IMR-90 (cell line): ENCODE results near the gene RPTOR.

Experiments used
- CEBPB ChIP-seq: IDR thresholded peaks from 2 replicates; pipeline ENCODE4 v1.6.1; 2012; ENCODE audit warnings: low read depth, low read length, improper control_type of control experiment
- CHD1 ChIP-seq: IDR thresholded peaks from 2 replicates; pipeline ENCODE4 v1.6.1; 2012; ENCODE audit warnings: low read depth, low read length, improper control_type of control experiment
- CTCF ChIP-seq: conservative IDR thresholded peaks from 2 replicates; pipeline ENCODE4 v1.5.1; 2012; ENCODE audit warnings: mild to moderate bottlenecking, low read depth, low read length, improper control_type of control experiment
- FOS ChIP-seq: fragments of 150-350 bp; IDR thresholded peaks from 2 replicates; pipeline ENCODE4 v1.6.1; 2016; ENCODE audit warnings: low read depth, low read length
- MAFK ChIP-seq: IDR thresholded peaks from 2 replicates; pipeline ENCODE4 v1.6.1; 2012; ENCODE audit warnings: low read depth, low read length, improper control_type of control experiment
- MAZ ChIP-seq: IDR thresholded peaks from 2 replicates; pipeline ENCODE4 v1.6.1; 2012; ENCODE audit warnings: low read depth, mild to moderate bottlenecking, low read length, improper control_type of control experiment, moderate library complexity, borderline replicate concordance
- MXI1 ChIP-seq: IDR thresholded peaks from 2 replicates; pipeline ENCODE4 v1.6.1; 2012; ENCODE audit warnings: low read depth, mild to moderate bottlenecking, low read length, moderate library complexity, borderline replicate concordance
- POLR2A ChIP-seq: IDR thresholded peaks from 2 replicates; pipeline ENCODE4 v1.6.1; 2012; ENCODE audit warnings: mild to moderate bottlenecking, low read depth, low read length
- RCOR1 ChIP-seq: IDR thresholded peaks from 2 replicates; pipeline ENCODE4 v1.6.1; 2012; ENCODE audit warnings: mild to moderate bottlenecking, low read length, improper control_type of control experiment; ENCODE audit not compliant: insufficient replicate concordance
- RFX5 ChIP-seq: IDR thresholded peaks from 2 replicates; pipeline ENCODE4 v1.8.0; 2012; ENCODE audit warnings: low read depth, mild to moderate bottlenecking, low read length, moderate library complexity
- SMC3 ChIP-seq: fragments of 150-350 bp; IDR thresholded peaks from 2 replicates; pipeline ENCODE4 v1.6.1; 2016; ENCODE audit warnings: low read depth, mild to moderate bottlenecking, antibody characterized with exemption, low read length, moderate library complexity
- USF2 ChIP-seq: fragments of 150-350 bp; IDR thresholded peaks from 2 replicates; pipeline ENCODE4 v1.6.1; 2017; ENCODE audit warnings: mild to moderate bottlenecking, antibody characterized with exemption, low read length, low read depth

DNA sequence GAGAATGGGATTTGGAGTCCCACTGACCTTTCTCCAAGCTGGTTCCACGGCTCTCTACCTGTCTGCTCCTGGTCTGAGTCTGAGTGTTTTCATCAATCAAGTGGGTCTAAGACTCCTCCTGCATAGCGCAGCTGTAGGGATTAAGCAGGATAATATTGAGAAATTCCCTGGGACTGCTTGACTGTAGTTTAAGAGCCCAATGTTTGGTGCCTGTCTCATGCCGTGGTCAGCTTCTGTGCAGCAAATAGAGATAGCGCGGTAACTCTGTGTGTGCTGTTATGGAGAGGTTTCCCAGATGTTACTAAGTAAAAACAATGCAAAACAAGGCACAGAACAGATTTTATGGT, 21.4 kb downstream of the RPTOR start:
- TF ChIP-seq CTCF = no peak
- no peak for TF ChIP-seq CHD1
- no peak for TF ChIP-seq MAFK
- TF ChIP-seq FOS = no peak
- TF ChIP-seq POLR2A = no peak
- no peak for TF ChIP-seq USF2
- TF ChIP-seq RFX5 = no peak
- no peak for TF ChIP-seq MXI1
- TF ChIP-seq SMC3 = no peak
- no peak for TF ChIP-seq RCOR1
- no peak for TF ChIP-seq CEBPB
- TF ChIP-seq MAZ = no peak
